Activated gamma-delta T cell treated with Interleukin-2 at 50 U/mL for 16 hours (primary cell): ENCODE results near the gene KCNJ1.
A peak's percentile ranks its signal among the peaks of the same experiment; 100 is the strongest.

ENCODE experiments used
- DNase-seq: peaks from one replicate; pipeline ENCODE4 v3.0.0-alpha.2; 2020

Gene KCNJ1

DNA sequence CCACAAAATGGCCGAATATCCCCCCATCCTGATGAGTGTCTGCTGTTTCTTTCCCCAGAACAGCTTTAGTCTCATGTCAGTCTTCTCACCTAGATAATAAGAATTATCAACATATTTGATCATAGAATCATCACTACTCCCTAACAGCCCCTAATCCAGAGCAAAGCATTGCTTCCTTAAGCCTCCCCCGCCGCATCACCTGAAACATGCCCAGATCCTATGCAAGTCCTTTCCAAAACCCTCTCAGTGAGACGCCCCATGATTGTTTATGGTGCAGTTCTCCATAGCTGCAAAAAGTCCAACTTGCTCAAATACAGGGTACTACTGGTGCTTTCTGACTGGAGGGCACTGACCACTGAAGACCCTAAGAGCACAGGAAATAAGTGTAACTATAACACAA, 20.1 kb downstream of the KCNJ1 start:
- DNase-seq, result no peak

DNA sequence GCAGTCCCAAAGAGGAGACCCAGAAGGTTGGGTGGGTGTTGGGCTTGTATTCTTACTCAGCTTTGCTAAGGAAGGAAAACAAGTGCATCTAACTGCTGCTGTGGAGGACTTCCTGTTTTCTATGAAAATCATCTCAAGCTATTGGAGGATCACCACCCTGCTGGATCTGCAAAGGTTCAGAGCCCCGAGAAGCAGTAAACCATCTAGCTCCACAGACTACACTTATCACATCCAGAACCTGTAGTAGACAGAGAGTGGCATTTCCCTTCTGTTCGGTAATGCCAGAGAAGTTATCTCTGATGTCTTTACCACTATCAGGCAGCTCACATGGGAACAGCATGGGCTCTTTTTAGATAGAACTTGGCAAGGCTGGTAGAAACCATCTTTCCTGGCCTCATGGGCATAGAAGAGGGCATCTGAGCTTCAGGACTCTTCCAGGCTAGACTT, 21.7 kb downstream of the KCNJ1 start:
- no peak for DNase-seq

DNA sequence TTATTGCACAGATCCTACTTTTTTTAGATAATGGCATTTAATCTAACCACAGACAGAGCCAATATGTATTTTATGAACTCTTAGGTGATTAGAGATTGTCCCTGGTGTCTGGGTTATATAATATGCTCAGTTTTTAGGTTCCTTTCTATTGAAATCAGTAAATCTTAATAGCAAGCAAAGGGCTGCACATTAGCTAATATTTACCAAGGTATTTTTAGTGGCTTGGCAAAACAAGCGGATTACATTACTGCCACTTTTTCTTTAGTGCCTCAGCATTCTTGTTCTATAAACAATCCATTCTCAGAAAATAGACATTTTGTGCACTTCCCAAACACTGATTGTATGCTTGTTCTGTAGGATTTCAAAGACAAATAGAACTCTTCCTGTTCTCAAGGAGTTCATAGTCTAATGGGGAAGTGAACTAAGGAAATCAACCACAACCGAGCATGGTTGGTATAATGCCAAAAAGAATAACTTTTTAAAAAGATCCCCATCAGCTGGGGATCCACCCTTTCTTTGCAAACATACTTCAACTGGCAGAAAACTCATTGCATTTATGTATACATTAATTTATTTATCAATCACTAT, 23.8 kb downstream of the KCNJ1 start:
- no peak for DNase-seq

GRCh38 chr11:128841461-128842072, 25.5 kb downstream of the KCNJ1 start:
- no peak for DNase-seq

DNA sequence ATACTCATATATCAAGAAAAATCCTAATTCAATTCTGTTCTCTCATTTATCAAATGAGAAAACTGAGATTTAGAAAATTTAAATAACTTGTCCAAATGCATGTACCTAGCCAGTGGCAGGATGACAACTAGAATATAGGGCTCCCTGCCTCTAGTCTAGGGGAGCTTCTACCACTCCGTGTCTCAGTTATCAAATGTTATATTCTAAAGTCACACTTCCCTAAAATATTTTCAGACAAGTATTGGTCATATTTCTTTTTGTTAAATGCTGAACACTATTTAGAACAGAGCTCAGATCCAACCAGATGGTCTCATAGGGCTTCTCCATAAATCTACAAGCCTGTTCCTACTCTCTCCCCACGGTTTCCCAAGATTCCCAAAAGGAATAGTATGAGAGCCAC, 26.3 kb downstream of the KCNJ1 start:
- no peak for DNase-seq

- no peak for DNase-seq
These were observed 27.0 kb downstream of the KCNJ1 start for GRCh38 chr11:128840137-128840536.

DNA sequence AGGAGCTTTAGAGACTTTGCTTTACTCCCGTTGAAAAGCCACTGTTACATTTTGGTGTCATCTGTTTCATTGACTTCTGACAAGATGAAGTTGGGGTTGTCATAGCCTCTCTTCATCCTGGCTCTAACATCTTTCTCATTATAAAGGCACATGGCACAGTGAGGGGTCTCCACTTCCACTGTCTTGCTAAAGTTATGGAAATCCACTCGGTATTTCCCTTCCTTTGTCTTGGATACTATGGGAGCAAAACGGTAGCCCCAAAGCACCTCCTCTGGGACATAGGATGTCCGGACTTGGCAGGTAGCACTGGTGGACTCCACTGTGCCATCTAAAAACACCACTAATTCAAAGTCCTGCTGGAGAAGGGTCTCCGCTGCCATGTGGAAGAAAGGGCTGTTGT, 28.0 kb downstream of the KCNJ1 start:
- DNase-seq, result no peak

DNA sequence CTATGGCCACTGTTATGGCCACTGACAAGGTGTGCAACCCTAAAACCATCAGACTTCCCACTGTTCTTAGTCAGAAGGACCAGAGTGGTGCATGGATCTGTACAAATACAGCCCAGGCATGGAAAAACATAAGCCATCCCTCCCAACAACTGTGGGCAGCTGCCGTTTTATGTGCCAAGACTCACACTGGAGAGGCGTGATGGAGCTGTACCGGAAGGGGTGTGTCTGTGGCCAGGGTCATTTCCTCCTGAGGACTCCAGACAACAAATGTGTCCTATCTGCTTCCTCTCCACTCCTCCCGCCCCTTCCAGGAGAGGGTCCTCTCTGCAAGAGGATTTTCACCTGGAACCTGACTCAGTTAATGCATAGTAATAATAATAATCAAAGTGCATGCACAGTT, 29.5 kb downstream of the KCNJ1 start:
- peak; percentile 21 for DNase-seq

GRCh38 chr11:128835741-128836430, 31.2 kb downstream of the KCNJ1 start:
- no peak for DNase-seq

GRCh38 chr11:128834157-128834556, 32.9 kb downstream of the KCNJ1 start:
- DNase-seq, result no peak

DNA sequence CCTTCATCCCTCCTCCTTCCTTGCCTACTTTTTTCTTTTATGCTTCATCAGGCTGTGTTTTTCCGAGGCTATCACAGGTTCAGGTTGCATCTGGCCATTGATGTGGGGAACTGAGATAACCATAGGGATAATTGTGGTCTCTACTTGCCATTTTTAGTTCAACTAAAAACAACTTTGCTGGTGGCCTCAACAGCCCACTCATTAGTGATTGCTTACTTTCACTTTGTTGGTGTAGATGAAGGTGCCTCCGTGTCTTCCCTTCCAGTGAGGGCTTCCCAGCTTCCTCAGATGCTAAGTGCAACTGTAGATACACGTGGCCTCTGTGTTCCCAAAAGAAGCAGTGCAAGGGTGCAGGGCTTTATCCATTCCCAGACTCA, 35.0 kb downstream of the KCNJ1 start:
- DNase-seq, result no peak

GRCh38 chr11:128831174-128832120, 35.6 kb downstream of the KCNJ1 start:
- peak; percentile 88 for DNase-seq

DNA sequence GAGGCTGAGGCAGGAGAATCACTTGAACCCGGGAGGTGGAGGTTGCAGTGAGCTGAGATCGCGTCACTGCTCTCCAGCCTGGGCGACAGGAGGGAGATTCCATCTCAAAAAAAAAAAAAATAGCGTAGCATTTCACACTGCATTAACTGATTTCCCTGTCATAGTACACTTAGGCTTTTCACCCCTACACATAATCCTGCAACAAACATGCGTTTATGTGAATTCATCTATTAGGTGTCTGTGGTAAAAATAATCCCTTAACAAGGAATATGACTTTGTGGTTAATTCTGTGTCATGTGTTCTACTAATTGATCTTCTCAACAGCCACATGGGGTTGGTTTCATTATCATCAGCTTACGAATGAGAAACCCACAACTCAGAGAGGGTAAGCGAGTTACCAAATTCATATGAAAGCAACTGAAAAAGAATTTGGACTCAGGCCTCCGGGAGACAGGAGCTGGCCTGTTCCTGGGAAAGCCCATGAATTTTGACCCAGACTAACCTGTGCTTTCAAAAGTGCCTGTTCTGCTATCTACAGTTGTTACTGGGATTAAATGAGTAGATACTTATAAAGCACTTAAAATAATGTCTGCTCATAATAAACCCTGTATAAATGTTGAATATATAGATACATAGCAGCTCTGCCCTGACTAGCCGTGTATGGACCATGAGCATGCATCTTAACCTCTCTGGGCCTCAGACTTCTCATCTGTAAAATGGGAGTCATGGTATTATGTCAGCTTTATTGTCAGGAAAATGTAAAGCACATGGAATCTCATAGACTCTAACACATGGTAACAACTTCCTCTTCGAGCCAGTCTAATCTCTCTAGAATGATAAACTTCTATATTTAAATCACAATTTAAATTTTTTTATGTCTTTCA, 36.6 kb downstream of the KCNJ1 start:
- DNase-seq, result no peak

GRCh38 chr11:128828350-128828749, 38.7 kb downstream of the KCNJ1 start:
- DNase-seq, result no peak

GRCh38 chr11:128827191-128827893, 39.8 kb downstream of the KCNJ1 start:
- no peak for DNase-seq

DNA sequence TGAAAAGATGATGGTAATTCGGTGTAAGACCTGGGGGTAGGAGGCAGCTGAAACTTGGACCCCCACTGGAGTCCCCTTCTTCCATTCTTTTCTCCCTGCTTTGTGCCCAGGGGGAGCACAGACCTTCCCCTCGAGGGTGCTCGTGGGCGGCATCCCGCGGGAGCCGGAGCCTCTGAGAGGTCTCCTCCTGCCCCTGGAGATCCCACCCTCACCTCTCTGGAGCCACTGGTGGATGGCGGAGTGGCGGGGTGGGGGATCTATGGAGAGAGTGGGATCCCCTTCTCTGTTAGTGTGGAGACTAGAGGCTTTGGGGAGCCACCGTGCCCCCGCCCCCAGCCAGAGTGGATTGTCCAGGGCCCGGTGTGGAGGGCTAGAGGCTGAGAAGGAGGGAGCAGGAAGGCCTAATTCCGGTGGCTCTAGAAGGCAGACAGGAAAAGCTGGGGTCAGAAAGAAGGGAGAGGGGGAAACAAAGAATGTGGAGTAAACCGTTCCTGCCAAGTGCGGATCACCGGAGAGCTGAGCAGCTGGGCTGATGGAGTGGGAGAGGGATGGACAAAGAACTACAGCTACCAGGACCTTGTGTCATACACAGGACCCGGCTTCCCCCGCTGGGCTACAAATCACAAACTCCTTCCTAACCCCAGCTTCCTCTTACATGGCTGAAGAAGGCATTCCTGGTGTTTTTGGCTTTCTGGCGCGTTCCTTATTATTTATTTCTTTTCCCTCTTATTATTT, 41.9 kb downstream of the KCNJ1 start:
- no peak for DNase-seq

GRCh38 chr11:128824191-128825049, 42.7 kb downstream of the KCNJ1 start:
- DNase-seq, result no peak

DNA sequence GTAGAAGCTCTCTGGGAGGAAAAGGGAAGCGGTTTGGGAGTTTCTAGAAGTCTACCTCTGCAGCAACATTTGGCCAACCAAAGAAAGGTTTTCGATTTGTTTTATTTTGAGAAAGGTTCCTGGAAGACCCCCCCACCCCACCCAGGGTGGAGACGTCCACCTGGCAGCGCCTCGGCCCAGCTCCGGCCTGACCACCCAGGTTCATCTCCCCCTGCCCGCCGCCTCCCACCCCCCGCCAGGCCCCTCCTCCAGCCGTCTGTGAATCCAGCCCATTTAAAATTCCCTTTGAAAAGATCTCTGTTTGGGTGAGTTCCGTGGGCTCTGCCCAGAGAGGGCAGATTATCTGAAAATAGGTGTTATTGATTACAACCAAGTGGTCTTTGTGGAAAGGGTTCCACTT, 43.3 kb downstream of the KCNJ1 start:
- DNase-seq, result no peak

GRCh38 chr11:128822130-128822529, 45.0 kb downstream of the KCNJ1 start:
- DNase-seq, result no peak

DNA sequence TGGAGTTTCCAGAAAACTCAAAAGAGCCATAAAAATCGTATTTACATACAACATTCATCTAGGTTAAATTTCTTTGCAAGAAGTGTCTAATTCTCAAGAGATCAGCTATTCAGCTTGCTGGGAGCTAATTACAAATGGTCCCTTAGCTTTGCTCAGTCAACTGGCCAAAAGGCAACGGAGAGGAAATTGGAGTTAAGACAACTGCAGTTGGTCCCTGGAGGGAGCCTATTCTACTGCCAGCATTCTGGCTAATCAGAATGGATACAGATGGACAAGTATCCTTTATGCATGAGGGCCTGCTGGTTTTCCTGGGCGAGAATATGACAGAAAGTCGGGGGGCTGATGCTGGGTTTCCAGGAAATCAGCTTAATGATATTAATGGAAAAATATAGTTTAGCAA, 45.5 kb downstream of the KCNJ1 start:
- no peak for DNase-seq
